Adipose tissue (tissue), 3 donors: ENCODE data around the gene ELAC2. TPM values are rescaled to one million over a fixed set of nuclear protein-coding genes. Genes with fewer than 3 reads are reported as not detected.

Source experiments
- H3K27ac ChIP-seq: one replicate; pipeline ENCODE4 v1.5.1; 2013; ENCODE audit warnings: low read depth, low read length
- WGBS, 3 donors: extraction: QIAGEN DNeasy Blood & Tissue Kit; methylation state at CpG; one replicate each; pipeline ENCODE4 v1.1.7; 2013; 5-methylcytosine and 5-hydroxymethylcytosine counted together
- polyA plus RNA-seq, 3 donors: library from polyadenylated mRNA; stranded (reverse); fragments of 200-250 nt; gene quantifications; one replicate each; pipeline ENCODE4 v1.2.3, GENCODE V29; 2013
- donor health status: healthy with polysubstance abuse.
- donor health status: Bipolar disorder and iron deficiency.
- donor health status: healthy.

ELAC2 gene
- 10 to 100 TPM; 20.2 to 44.0 (median 25.7) TPM for polyA plus RNA-seq

GRCh38 chr17:13017655-13018459, at the start of gene ELAC2:
ELAC2 (minus strand) TSS chr17:13018027; CDS start chr17:13017947, 80 bp downstream.
- WGBS, 3 donors, result 0 to 1% (median 0%) methylated on average over 77 to 79 of the region's 79 CpGs
- H3K27ac ChIP-seq, result no peak within 1 kb of the TSS

GRCh38 chr17:13065032-13065431, 47.2 kb upstream of the ELAC2 start:
- H3K27ac ChIP-seq, result no peak overlapping the region
- 57 to 89% (median 75%) methylated on average over 1 of the region's 1 CpG for WGBS, 3 donors

GRCh38 chr17:13055131-13055530, 37.3 kb upstream of the ELAC2 start:
- 68 to 84% (median 75%) methylated on average over 5 of the region's 5 CpGs for WGBS, 3 donors
- H3K27ac ChIP-seq, result no peak overlapping the region

GRCh38 chr17:13054666-13055065, 36.8 kb upstream of the ELAC2 start:
- WGBS, 3 donors, result 29 to 58% (median 58%) methylated on average over 5 of the region's 5 CpGs
- H3K27ac ChIP-seq, result no peak overlapping the region

- WGBS, 3 donors, result 72 to 85% (median 83%) methylated on average over 4 of the region's 4 CpGs
- no peak overlapping the region for H3K27ac ChIP-seq
These were observed 34.1 kb upstream of the ELAC2 start for GRCh38 chr17:13051915-13052314.

- no peak overlapping the region for H3K27ac ChIP-seq
- WGBS, 3 donors, result 60 to 66% (median 62%) methylated on average over 16 of the region's 16 CpGs
These were observed 29.3 kb upstream of the ELAC2 start for GRCh38 chr17:13047011-13047606.

- H3K27ac ChIP-seq, result no peak overlapping the region
- 81 to 91% (median 88%) methylated on average over 12 of the region's 12 CpGs for WGBS, 3 donors
These were observed 28.5 kb upstream of the ELAC2 start for GRCh38 chr17:13046361-13046760.

GRCh38 chr17:13044572-13045065, 26.8 kb upstream of the ELAC2 start:
- H3K27ac ChIP-seq, result no peak overlapping the region
- 63 to 78% (median 78%) methylated on average over 7 of the region's 7 CpGs for WGBS, 3 donors

- WGBS, 3 donors, result 92 to 94% (median 93%) methylated on average over 4 of the region's 4 CpGs
- no peak overlapping the region for H3K27ac ChIP-seq
These were observed 21.3 kb upstream of the ELAC2 start for GRCh38 chr17:13038931-13039665.

GRCh38 chr17:13036751-13037150, 18.9 kb upstream of the ELAC2 start:
- H3K27ac ChIP-seq, result no peak overlapping the region

- no peak overlapping the region for H3K27ac ChIP-seq
- WGBS, 3 donors, result 80 to 93% (median 92%) methylated on average over 1 of the region's 1 CpG
These were observed 17.6 kb upstream of the ELAC2 start for GRCh38 chr17:13035420-13035819.

GRCh38 chr17:13031718-13032350, 14.0 kb upstream of the ELAC2 start:
- no peak overlapping the region for H3K27ac ChIP-seq
- WGBS, 3 donors, result 31 to 43% (median 35%) methylated on average over 16 of the region's 16 CpGs

GRCh38 chr17:13030459-13031300, 12.9 kb upstream of the ELAC2 start:
- 52 to 56% (median 56%) methylated on average over 11 of the region's 11 CpGs for WGBS, 3 donors
- no peak overlapping the region for H3K27ac ChIP-seq

- 51 to 71% (median 63%) methylated on average over 1 of the region's 1 CpG for WGBS, 3 donors
These were observed 12.2 kb upstream of the ELAC2 start for GRCh38 chr17:13030056-13030455.

GRCh38 chr17:13029340-13029739, 11.5 kb upstream of the ELAC2 start:
- no peak overlapping the region for H3K27ac ChIP-seq
- WGBS, 3 donors, result 56 to 63% (median 63%) methylated on average over 2 of the region's 2 CpGs

More at GRCh38 chr17:13030056-13030455, 12.2 kb upstream of the ELAC2 start:
- H3K27ac ChIP-seq, result no peak overlapping the region

GRCh38 chr17:13027246-13027645, 9.4 kb upstream of the ELAC2 start:
- WGBS, 3 donors, result 85 to 90% (median 86%) methylated on average over 5 of the region's 5 CpGs
- H3K27ac ChIP-seq, result no peak overlapping the region

GRCh38 chr17:13025687-13026086, 7.9 kb upstream of the ELAC2 start:
- H3K27ac ChIP-seq, result no peak overlapping the region

GRCh38 chr17:13025258-13025627, 7.4 kb upstream of the ELAC2 start:
- no peak overlapping the region for H3K27ac ChIP-seq
- 69 to 78% (median 70%) methylated on average over 5 of the region's 5 CpGs for WGBS, 3 donors
